Amygdala (tissue), 56 donors: ENCODE results near the gene USP17L12.
"Not testable (repeated sequence)": the region's sequence is repeated elsewhere in the genome, so short reads cannot be mapped to it uniquely, and the experiment has no call there.

Experiments used
- DNase-seq, 56 donors: peaks; one replicate each; lab custom pipeline; 2025; lab: John Stamatoyannopoulos, UW

USP17L12 gene

GRCh38 chr4:9219852-9220251, at the start of gene USP17L12:
Gene USP17L12 (plus strand): TSS chr4:9220152. CDS start chr4:9220152, 0 bp downstream.
- not testable (repeated sequence) for DNase-seq

- DNase-seq = not testable (repeated sequence)
These were observed 9.6 kb upstream of the USP17L12 start, which contains the start of gene USP17L10 for GRCh38 chr4:9210357-9210756. Gene USP17L10 (plus strand): TSS chr4:9210657. CDS start chr4:9210657, 0 bp downstream.

GRCh38 chr4:9214701-9215100, 5.3 kb upstream of the USP17L12 start:
- DNase-seq = not testable (repeated sequence)

GRCh38 chr4:9215105-9215504, 4.8 kb upstream of the USP17L12 start, which contains the start of gene USP17L11:
Gene USP17L11 (plus strand): TSS chr4:9215405. CDS start chr4:9215405, 0 bp downstream.
- DNase-seq = not testable (repeated sequence)

GRCh38 chr4:9224596-9224995, 4.6 kb downstream of the USP17L12 start, which contains the start of gene USP17L13:
Gene USP17L13 (plus strand): TSS chr4:9224896. CDS start chr4:9224896, 0 bp downstream.
- DNase-seq = not testable (repeated sequence)

GRCh38 chr4:9230249-9230648, 10.3 kb downstream of the USP17L12 start:
- DNase-seq = not testable (repeated sequence)

GRCh38 chr4:9234085-9234484, 14.1 kb downstream of the USP17L12 start, which contains the start of gene USP17L15:
Gene USP17L15 (plus strand): TSS chr4:9234385. CDS start chr4:9234385, 0 bp downstream.
- not testable (repeated sequence) for DNase-seq

- not testable (repeated sequence) for DNase-seq
These were observed 18.5 kb downstream of the USP17L12 start for GRCh38 chr4:9238461-9238860.

GRCh38 chr4:9243579-9243978, 23.6 kb downstream of the USP17L12 start, which contains the start of gene USP17L17:
Gene USP17L17 (plus strand): TSS chr4:9243879. CDS start chr4:9243879, 0 bp downstream.
- not testable (repeated sequence) for DNase-seq

GRCh38 chr4:9247953-9248680, 28.2 kb downstream of the USP17L12 start, which contains the start of gene USP17L18:
Gene USP17L18 (plus strand): TSS chr4:9248630. CDS start chr4:9248630, 0 bp downstream.
- not testable (repeated sequence) for DNase-seq

GRCh38 chr4:9253078-9253477, 33.1 kb downstream of the USP17L12 start, which contains the start of gene USP17L19:
Gene USP17L19 (plus strand): TSS chr4:9253378. CDS start chr4:9253378, 0 bp downstream.
- not testable (repeated sequence) for DNase-seq

- not testable (repeated sequence) for DNase-seq
These were observed 37.9 kb downstream of the USP17L12 start, which contains the start of gene USP17L20 for GRCh38 chr4:9257824-9258223. Gene USP17L20 (plus strand): TSS chr4:9258124. CDS start chr4:9258124, 0 bp downstream.

GRCh38 chr4:9262572-9262971, 42.6 kb downstream of the USP17L12 start, which contains the start of gene USP17L21:
Gene USP17L21 (plus strand): TSS chr4:9262872. CDS start chr4:9262872, 0 bp downstream.
- not testable (repeated sequence) for DNase-seq

- not testable (repeated sequence) for DNase-seq
These were observed 47.4 kb downstream of the USP17L12 start, which contains the start of gene USP17L22 for GRCh38 chr4:9267319-9267718. Gene USP17L22 (plus strand): TSS chr4:9267619. CDS start chr4:9267619, 0 bp downstream.
